Activated naive CD8-positive, alpha-beta T cell treated with anti-CD3 and anti-CD28 coated beads, Interleukin-2, amount 10 ng/mL, durations not matched to agents 7 days and 5 days (primary cell): ENCODE results near the gene ABHD14A. TPM values are rescaled to one million over a fixed set of nuclear protein-coding genes. Genes with fewer than 3 reads are reported as not detected.

ENCODE experiments used
- ATAC-seq: fragments of 150-1000 bp; cut with Tn5 transposase; one replicate; pipeline ENCODE4 v1.10.0; 2021; ENCODE audit warnings: low read depth, moderate library complexity
- POLR2A ChIA-PET: fragments of 350-600 bp; sonication (Branson Sonifier 250); formaldehyde crosslinking; loops from one replicate; lab custom pipeline; 2021; ENCODE audit warnings: antibody characterized with exemption; lab: Charles Lee
- DNase-seq: peaks from one replicate; pipeline ENCODE4 v3.0.0; 2021
- H3K27ac Mint-ChIP-seq: one replicate; pipeline ENCODE4 v1.8.0; 2022; ENCODE audit warnings: mild to moderate bottlenecking, mixed read lengths
- H3K27me3 Mint-ChIP-seq: one replicate; pipeline ENCODE4 v1.8.0; 2022; ENCODE audit warnings: mild to moderate bottlenecking, moderate library complexity, mixed read lengths
- H3K36me3 Mint-ChIP-seq: one replicate; pipeline ENCODE4 v1.8.0; 2021; ENCODE audit warnings: mild to moderate bottlenecking, mixed read lengths
- H3K4me1 Mint-ChIP-seq: one replicate; pipeline ENCODE4 v1.8.0; 2021; ENCODE audit warnings: mixed read lengths
- H3K4me3 Mint-ChIP-seq: one replicate; pipeline ENCODE4 v1.8.0; 2022; ENCODE audit warnings: mild to moderate bottlenecking, moderate library complexity, mixed read lengths
- H3K9me3 Mint-ChIP-seq: one replicate; pipeline ENCODE4 v1.8.0; 2021; ENCODE audit warnings: mixed read lengths
- total RNA-seq, 2 experiments: library from RNA; stranded (reverse); gene quantifications; one replicate each; pipeline ENCODE4 v1.2.3, GENCODE V29; 2021

ABHD14A gene
- total RNA-seq, 2 experiments from 2014 or later = 11.3 to 15.9 TPM

GRCh38 chr3:51955893-51956770, 18.7 kb upstream of the ABHD14A start:
- Mint-ChIP-seq H3K4me1 (peaks cover 3% of the 10 kb centered on the region), H3K27me3 (peaks cover 41% of the 10 kb centered on the region), H3K36me3 (peaks cover 2% of the 10 kb centered on the region), H3K9me3 (no peaks in the 10 kb centered on the region), H3K27ac (no peak overlapping the region), H3K4me3 (peak overlapping the region; percentile 19)
- DNase-seq (peak; percentile 60), ATAC-seq (peak; percentile 59)
- POLR2A ChIA-PET = interaction anchor here (1.6 kb wide), 1 partner anchor 13 kb away, joined by 8 read pairs; no protein-coding TSS in a partner anchor

- DNase-seq = no peak
- Mint-ChIP-seq H3K4me1 (peaks cover 3% of the 10 kb centered on the region), H3K9me3 (no peaks in the 10 kb centered on the region), H3K36me3 (peaks cover 2% of the 10 kb centered on the region), H3K4me3 (no peak overlapping the region), H3K27me3 (peaks cover 43% of the 10 kb centered on the region), H3K27ac (no peak overlapping the region)
- POLR2A ChIA-PET = interaction anchor here (1.6 kb wide), 1 partner anchor 15 kb away, joined by 8 read pairs; no protein-coding TSS in a partner anchor
- no peak for ATAC-seq
Measured at GRCh38 chr3:51957520-51958205, 17.2 kb upstream of the ABHD14A start.

- Mint-ChIP-seq H3K4me3 (no peak overlapping the region), H3K36me3 (peaks cover 2% of the 10 kb centered on the region), H3K27me3 (peaks cover 34% of the 10 kb centered on the region), H3K4me1 (peaks cover 2% of the 10 kb centered on the region), H3K27ac (no peak overlapping the region), H3K9me3 (no peaks in the 10 kb centered on the region)
- POLR2A ChIA-PET = interaction anchor here (0.6 kb wide), 1 partner anchor 21 kb away, joined by 3 read pairs; no protein-coding TSS in a partner anchor
- no peak for ATAC-seq
- no peak for DNase-seq
Measured at GRCh38 chr3:51958603-51959521, 16.0 kb upstream of the ABHD14A start.

- no peak overlapping the region for H3K27ac Mint-ChIP-seq
- H3K36me3 Mint-ChIP-seq = peaks cover 2% of the 10 kb centered on the region
- DNase-seq (no peak), ATAC-seq (no peak)
- peaks cover 2% of the 10 kb centered on the region for H3K4me1 Mint-ChIP-seq
- POLR2A ChIA-PET = interaction anchor here (0.6 kb wide), 1 partner anchor 20 kb away, joined by 3 read pairs; no protein-coding TSS in a partner anchor
- H3K9me3 Mint-ChIP-seq = no peaks in the 10 kb centered on the region
- H3K4me3 Mint-ChIP-seq = no peak overlapping the region
- peaks cover 26% of the 10 kb centered on the region for H3K27me3 Mint-ChIP-seq
Measured at GRCh38 chr3:51959651-51960050, 15.2 kb upstream of the ABHD14A start.

GRCh38 chr3:51960386-51960785, 14.5 kb upstream of the ABHD14A start:
- Mint-ChIP-seq H3K4me1 (peaks cover 3% of the 10 kb centered on the region), H3K4me3 (no peak overlapping the region), H3K9me3 (no peaks in the 10 kb centered on the region), H3K27ac (no peak overlapping the region), H3K36me3 (peaks cover 2% of the 10 kb centered on the region), H3K27me3 (peaks cover 19% of the 10 kb centered on the region)
- no peak for ATAC-seq
- POLR2A ChIA-PET = no interaction called here
- DNase-seq = no peak

- ATAC-seq (no peak), DNase-seq (no peak)
- H3K27me3 Mint-ChIP-seq = peaks cover 22% of the 10 kb centered on the region
- H3K36me3 Mint-ChIP-seq = peaks cover 2% of the 10 kb centered on the region
- no peak overlapping the region for H3K4me3 Mint-ChIP-seq
- peaks cover 4% of the 10 kb centered on the region for H3K4me1 Mint-ChIP-seq
- POLR2A ChIA-PET = no interaction called here
- no peak overlapping the region for H3K27ac Mint-ChIP-seq
- no peaks in the 10 kb centered on the region for H3K9me3 Mint-ChIP-seq
Measured at GRCh38 chr3:51961011-51961410, 13.9 kb upstream of the ABHD14A start.

- DNase-seq = no peak
- no peak for ATAC-seq
- H3K27ac Mint-ChIP-seq = no peak overlapping the region
- POLR2A ChIA-PET = interaction anchor here (1.2 to 1.3 kb wide), 2 partner anchors 12 to 21 kb away, joined by 3 to 4 read pairs; partner anchors contain the start of genes ABHD14B and ACY1
- no peaks in the 10 kb centered on the region for H3K9me3 Mint-ChIP-seq
- peaks cover 6% of the 10 kb centered on the region for H3K4me1 Mint-ChIP-seq
- H3K36me3 Mint-ChIP-seq = peaks cover 2% of the 10 kb centered on the region
- peaks cover 14% of the 10 kb centered on the region for H3K27me3 Mint-ChIP-seq
- H3K4me3 Mint-ChIP-seq = no peak overlapping the region
Measured at GRCh38 chr3:51961602-51962569, 13.0 kb upstream of the ABHD14A start.

GRCh38 chr3:51962854-51963530, 11.9 kb upstream of the ABHD14A start:
- no peak for ATAC-seq
- no peak overlapping the region for H3K27ac Mint-ChIP-seq
- POLR2A ChIA-PET = interaction anchor here (1.2 to 1.3 kb wide), 2 partner anchors 11 to 20 kb away, joined by 3 to 4 read pairs; partner anchors contain the start of genes ABHD14B and ACY1
- H3K4me1 Mint-ChIP-seq = peaks cover 6% of the 10 kb centered on the region
- H3K4me3 Mint-ChIP-seq = no peak overlapping the region
- peaks cover 13% of the 10 kb centered on the region for H3K27me3 Mint-ChIP-seq
- DNase-seq = no peak
- peaks cover 2% of the 10 kb centered on the region for H3K36me3 Mint-ChIP-seq
- H3K9me3 Mint-ChIP-seq = no peaks in the 10 kb centered on the region

GRCh38 chr3:51963951-51964451, 10.9 kb upstream of the ABHD14A start:
- Mint-ChIP-seq H3K9me3 (no peaks in the 10 kb centered on the region), H3K4me1 (peaks cover 6% of the 10 kb centered on the region), H3K36me3 (no peaks in the 10 kb centered on the region), H3K27me3 (peaks cover 11% of the 10 kb centered on the region), H3K27ac (no peak overlapping the region), H3K4me3 (no peak overlapping the region)
- ATAC-seq (no peak), DNase-seq (no peak)
- POLR2A ChIA-PET = no interaction called here

GRCh38 chr3:51964521-51964920, 10.3 kb upstream of the ABHD14A start:
- H3K27ac Mint-ChIP-seq = no peak overlapping the region

GRCh38 chr3:51966016-51966415, 8.8 kb upstream of the ABHD14A start:
- H3K27me3 Mint-ChIP-seq = peaks cover 11% of the 10 kb centered on the region
- H3K9me3 Mint-ChIP-seq = no peaks in the 10 kb centered on the region
- H3K36me3 Mint-ChIP-seq = no peaks in the 10 kb centered on the region
- ATAC-seq = no peak
- no peak overlapping the region for H3K27ac Mint-ChIP-seq
- DNase-seq = no peak
- H3K4me1 Mint-ChIP-seq = peaks cover 9% of the 10 kb centered on the region
- POLR2A ChIA-PET = interaction anchor here (1.0 to 1.9 kb wide), 3 partner anchors 8 to 24 kb away, joined by 3 to 10 read pairs (median 4); partner anchors contain the start of genes ABHD14B, PARP3 and RRP9
- H3K4me3 Mint-ChIP-seq = peak overlapping the region; percentile 82

More at GRCh38 chr3:51964521-51964920, 10.3 kb upstream of the ABHD14A start:
- Mint-ChIP-seq H3K9me3 (no peaks in the 10 kb centered on the region), H3K4me1 (peaks cover 6% of the 10 kb centered on the region), H3K4me3 (no peak overlapping the region), H3K36me3 (no peaks in the 10 kb centered on the region), H3K27me3 (peaks cover 11% of the 10 kb centered on the region)
- ATAC-seq = no peak
- POLR2A ChIA-PET = interaction anchor here (1.9 kb wide), 1 partner anchor 22 kb away, joined by 10 read pairs; the partner anchor contains the start of genes PARP3 and RRP9
- DNase-seq = no peak
